Stimulated activated CD4-positive, alpha-beta T cell treated with anti-CD3 and anti-CD28 coated beads, Interleukin-1b, Interleukin-23, amount 100 ng/mL, for 4 hours (primary cell): Measurements from ENCODE around the gene INPP5A.
"Not testable (repeated sequence)": the region's sequence is repeated elsewhere in the genome, so short reads cannot be mapped to it uniquely, and the experiment has no call there.

Experiments used
- DNase-seq, 2 donors: peaks; one replicate each; pipeline ENCODE4 v3.0.0-alpha.2; 2020; ENCODE audit warnings: low read depth in 2 of 2

The INPP5A gene

GRCh38 chr10:132593900-132594876 lies 56.6 kb downstream of the INPP5A start:
- no peak for DNase-seq

GRCh38 chr10:132595021-132595420 lies 57.4 kb downstream of the INPP5A start:
- DNase-seq: no peak

- no peak for DNase-seq
Measured at GRCh38 chr10:132595854-132596253, 58.3 kb downstream of the INPP5A start.

- DNase-seq: no peak
Measured at GRCh38 chr10:132596742-132597279, 59.2 kb downstream of the INPP5A start.

GRCh38 chr10:132597654-132598053 lies 60.1 kb downstream of the INPP5A start:
- no peak for DNase-seq

- DNase-seq: not testable (repeated sequence)
Measured at GRCh38 chr10:132599023-132599618, 61.5 kb downstream of the INPP5A start.

- no peak for DNase-seq
Measured at GRCh38 chr10:132599732-132600131, 62.1 kb downstream of the INPP5A start.

GRCh38 chr10:132600416-132600815 lies 62.8 kb downstream of the INPP5A start:
- no peak for DNase-seq

GRCh38 chr10:132601567-132601966 lies 64.0 kb downstream of the INPP5A start:
- DNase-seq: no peak

- no peak for DNase-seq
Measured at GRCh38 chr10:132602614-132603013, 65.0 kb downstream of the INPP5A start.

GRCh38 chr10:132603851-132604533 lies 66.4 kb downstream of the INPP5A start:
- DNase-seq: no peak

- DNase-seq: no peak
Measured at GRCh38 chr10:132604686-132605085, 67.1 kb downstream of the INPP5A start.

- DNase-seq: no peak
Measured at GRCh38 chr10:132605390-132605789, 67.8 kb downstream of the INPP5A start.

- no peak for DNase-seq
Measured at GRCh38 chr10:132606031-132606491, 68.5 kb downstream of the INPP5A start.

- DNase-seq: no peak
Measured at GRCh38 chr10:132606536-132607316, 69.1 kb downstream of the INPP5A start.

- DNase-seq: no peak
Measured at GRCh38 chr10:132607491-132607890, 69.9 kb downstream of the INPP5A start.

- no peak for DNase-seq
Measured at GRCh38 chr10:132607961-132608495, 70.4 kb downstream of the INPP5A start.

- no peak for DNase-seq
Measured at GRCh38 chr10:132608511-132609195, 71.1 kb downstream of the INPP5A start.

- DNase-seq: no peak
Measured at GRCh38 chr10:132609211-132609610, 71.6 kb downstream of the INPP5A start.

GRCh38 chr10:132610071-132610701 lies 72.6 kb downstream of the INPP5A start:
- no peak for DNase-seq
